Vagina (tissue), 2 donors: Measurements from ENCODE around the gene NELL1. TPM values are rescaled to one million over a fixed set of nuclear protein-coding genes. Genes with fewer than 3 reads are reported as not detected.

Source experiments
- DNase-seq, 2 donors: peaks; one replicate each; pipeline ENCODE4 v3.0.0-alpha.2; 2017; ENCODE audit errors: extremely low spot score in 2 of 2
- H3K27ac ChIP-seq: fragments of 200-600 bp; sonication (generic); one replicate; pipeline ENCODE4 v1.5.1; 2019
- H3K27me3 ChIP-seq: fragments of 200-600 bp; sonication (generic); one replicate; pipeline ENCODE4 v1.5.1; 2019
- H3K36me3 ChIP-seq, 2 donors: fragments of 200-600 bp; sonication (generic); one replicate each; pipeline ENCODE4 v1.5.1; 2017 to 2019
- H3K4me1 ChIP-seq: fragments of 200-600 bp; sonication (generic); one replicate; pipeline ENCODE4 v1.5.1; 2019
- H3K4me3 ChIP-seq, 2 donors: fragments of 200-600 bp; sonication (generic); 1 replicate in 1 of 2; 2 replicates in 1 of 2; pipeline ENCODE4 v1.5.1; 2016 to 2019
- H3K9me3 ChIP-seq: fragments of 200-600 bp; sonication (generic); one replicate; pipeline ENCODE4 v1.5.1; 2019
- POLR2A ChIP-seq, 2 donors: fragments of 450-650 bp; IDR thresholded peaks; one replicate each; pipeline ENCODE4 v1.6.1; 2017; ENCODE audit warnings: antibody characterized with exemption in 2 of 2, mild to moderate bottlenecking in 2 of 2, moderate library complexity in 2 of 2
- POLR2AphosphoS5 ChIP-seq, 2 donors: sonication (generic); formaldehyde crosslinking; IDR thresholded peaks; one replicate each; pipeline ENCODE4 v1.9.0; 2017; ENCODE audit warnings: antibody characterized with exemption in 2 of 2, mild to moderate bottlenecking in 2 of 2, low read depth in 1 of 2; ENCODE audit not compliant: insufficient read depth in 1 of 2
- intact Hi-C: fragments of 100-400 bp; cut with DNase I; formaldehyde crosslinking; loops from one replicate; pipeline ENCODE4 v1.15.1; 2023
- total RNA-seq: library from RNA; depleted of rRNA; stranded (reverse); fragments of >200 nt; gene quantifications from one replicate; pipeline ENCODE4 v1.2.3, GENCODE V29; 2016
- TF ChIP-seq, protein P1 (sequence below), 3 experiments: fragments of 450-650 bp in 2 of 3; fragments of 200-600 bp in 1 of 3; sonication (generic) in 1 of 3; IDR thresholded peaks; one replicate each; pipeline ENCODE4 v1.5.1; 2017 to 2019; ENCODE audit warnings: antibody characterized with exemption in 3 of 3, mild to moderate bottlenecking in 2 of 3, moderate library complexity in 2 of 3

The NELL1 gene
- total RNA-seq, 1 donor from 2014 or later: 0.49 TPM

DNA sequence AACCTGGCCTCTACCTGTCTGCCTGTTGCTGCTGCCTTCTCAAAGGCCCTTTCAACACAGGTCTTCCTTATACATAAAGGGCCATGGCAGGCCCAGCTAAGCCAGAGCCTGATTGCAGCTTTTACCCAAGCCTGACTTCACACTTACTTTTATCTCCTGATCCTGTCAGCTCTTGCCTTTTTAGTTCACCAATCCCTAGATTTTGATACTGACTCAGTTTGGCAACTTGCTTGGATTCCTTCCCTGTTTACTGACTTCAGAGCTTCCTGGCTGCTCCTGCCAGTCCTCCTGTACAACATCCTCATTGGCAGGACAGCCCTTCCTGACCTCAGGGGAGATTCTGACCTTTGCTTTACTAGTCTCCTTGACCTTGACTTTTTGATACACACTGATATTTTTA, 195.2 kb downstream of the NELL1 start:
- TF ChIP-seq POLR2A (IDR thresholded peaks at IDR 0.05) (no peak), POLR2AphosphoS5 (IDR thresholded peaks at IDR 0.05; ENCODE audit: insufficient read depth in 1 of 2, low read depth in 1 of 2) (no peak)
- TF ChIP-seq, protein P1, sequence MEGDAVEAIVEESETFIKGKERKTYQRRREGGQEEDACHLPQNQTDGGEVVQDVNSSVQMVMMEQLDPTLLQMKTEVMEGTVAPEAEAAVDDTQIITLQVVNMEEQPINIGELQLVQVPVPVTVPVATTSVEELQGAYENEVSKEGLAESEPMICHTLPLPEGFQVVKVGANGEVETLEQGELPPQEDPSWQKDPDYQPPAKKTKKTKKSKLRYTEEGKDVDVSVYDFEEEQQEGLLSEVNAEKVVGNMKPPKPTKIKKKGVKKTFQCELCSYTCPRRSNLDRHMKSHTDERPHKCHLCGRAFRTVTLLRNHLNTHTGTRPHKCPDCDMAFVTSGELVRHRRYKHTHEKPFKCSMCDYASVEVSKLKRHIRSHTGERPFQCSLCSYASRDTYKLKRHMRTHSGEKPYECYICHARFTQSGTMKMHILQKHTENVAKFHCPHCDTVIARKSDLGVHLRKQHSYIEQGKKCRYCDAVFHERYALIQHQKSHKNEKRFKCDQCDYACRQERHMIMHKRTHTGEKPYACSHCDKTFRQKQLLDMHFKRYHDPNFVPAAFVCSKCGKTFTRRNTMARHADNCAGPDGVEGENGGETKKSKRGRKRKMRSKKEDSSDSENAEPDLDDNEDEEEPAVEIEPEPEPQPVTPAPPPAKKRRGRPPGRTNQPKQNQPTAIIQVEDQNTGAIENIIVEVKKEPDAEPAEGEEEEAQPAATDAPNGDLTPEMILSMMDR (IDR thresholded peaks at IDR 0.05): no peak
- no peaks in the 10 kb centered on the region for H3K9me3 ChIP-seq
- no peaks in the 10 kb centered on the region for H3K27me3 ChIP-seq
- no peaks in the 10 kb centered on the region for H3K4me1 ChIP-seq
- no peak overlapping the region for H3K27ac ChIP-seq
- no peaks in the 10 kb centered on the region for H3K36me3 ChIP-seq
- intact Hi-C loops: no loop called here
- no peak overlapping the region for H3K4me3 ChIP-seq
- DNase-seq: no peak

DNA sequence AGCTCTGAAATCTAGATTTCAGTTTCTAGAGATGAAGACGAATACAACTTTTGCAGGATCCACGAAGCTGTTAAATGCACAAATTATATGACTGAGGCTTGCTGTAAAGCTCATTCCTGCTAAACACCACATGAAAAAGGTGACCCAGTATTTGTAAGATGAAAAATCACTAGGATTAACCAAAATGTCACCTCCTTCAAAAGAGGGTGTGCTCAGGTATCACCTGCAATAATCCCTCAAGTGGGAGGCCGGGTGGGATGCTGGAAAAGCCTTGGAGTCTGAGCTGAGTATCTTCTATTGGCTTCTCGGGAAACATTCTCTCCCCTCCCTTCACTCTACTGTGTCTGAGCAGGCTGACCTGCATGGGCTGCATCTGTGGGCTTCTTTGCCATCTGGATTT, 195.8 kb downstream of the NELL1 start:
- Histone ChIP-seq H3K27ac (no peak overlapping the region), H3K27me3 (no peaks in the 10 kb centered on the region), H3K4me1 (no peaks in the 10 kb centered on the region), H3K4me3 (no peak overlapping the region), H3K9me3 (no peaks in the 10 kb centered on the region), H3K36me3 (no peaks in the 10 kb centered on the region)
- TF ChIP-seq POLR2AphosphoS5 (IDR thresholded peaks at IDR 0.05; ENCODE audit: insufficient read depth in 1 of 2, low read depth in 1 of 2) (no peak), POLR2A (IDR thresholded peaks at IDR 0.05) (no peak)
- TF ChIP-seq, protein P1 (IDR thresholded peaks at IDR 0.05): no peak
- DNase-seq: no peak
- intact Hi-C loops: no loop called here

DNA sequence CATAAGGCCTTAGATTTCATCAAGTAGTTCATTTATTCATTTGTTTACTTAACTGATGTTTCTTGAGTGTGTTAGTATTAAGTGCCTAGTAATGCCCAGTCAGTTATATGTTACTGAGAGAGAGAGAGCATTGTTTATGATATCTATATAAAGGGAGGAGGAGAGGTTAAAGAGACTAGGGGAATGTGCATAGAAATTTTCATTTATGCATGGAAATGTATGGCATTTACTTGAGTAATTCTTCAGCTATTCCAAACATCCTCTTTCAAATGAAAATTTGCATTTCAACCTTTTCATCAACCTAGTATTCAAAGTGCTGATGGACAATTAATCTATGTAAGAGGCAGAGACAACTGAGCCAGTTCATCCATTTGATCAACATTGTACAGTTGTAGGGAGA, 199.7 kb downstream of the NELL1 start:
- intact Hi-C loops: no loop called here
- no peaks in the 10 kb centered on the region for H3K9me3 ChIP-seq
- no peaks in the 10 kb centered on the region for H3K4me1 ChIP-seq

DNA sequence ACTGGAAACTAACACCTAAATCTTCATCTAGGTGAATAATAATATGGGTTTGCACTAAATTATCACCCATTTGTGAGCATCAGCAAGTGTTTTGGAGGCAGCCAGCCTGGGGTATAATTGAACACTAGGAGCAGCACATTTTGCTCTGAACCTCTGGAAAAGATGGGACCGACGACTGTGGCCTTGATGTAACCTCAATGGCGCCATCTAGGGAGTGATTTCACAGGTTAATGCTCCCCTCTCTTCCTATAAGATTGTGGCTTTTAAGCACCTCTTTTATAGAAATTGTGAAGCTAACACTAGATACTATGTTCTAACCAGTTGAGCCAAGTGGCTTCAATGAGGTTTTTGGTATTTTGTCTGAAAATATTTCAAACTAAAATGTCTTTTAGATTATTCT, 203.7 kb downstream of the NELL1 start:
- H3K9me3 ChIP-seq: no peaks in the 10 kb centered on the region
- no peaks in the 10 kb centered on the region for H3K36me3 ChIP-seq
- no peaks in the 10 kb centered on the region for H3K27me3 ChIP-seq
- intact Hi-C loops: no loop called here
- TF ChIP-seq, protein P1 (IDR thresholded peaks at IDR 0.05): no peak
- TF ChIP-seq POLR2A (IDR thresholded peaks at IDR 0.05) (no peak), POLR2AphosphoS5 (IDR thresholded peaks at IDR 0.05; ENCODE audit: insufficient read depth in 1 of 2, low read depth in 1 of 2) (no peak)
- no peak overlapping the region for H3K4me3 ChIP-seq
- no peak overlapping the region for H3K27ac ChIP-seq
- no peaks in the 10 kb centered on the region for H3K4me1 ChIP-seq
- DNase-seq: no peak

More for the DNA sequence above, 199.7 kb downstream of the NELL1 start:
- TF ChIP-seq POLR2AphosphoS5 (IDR thresholded peaks at IDR 0.05; ENCODE audit: insufficient read depth in 1 of 2, low read depth in 1 of 2): no peak
- no peak for TF ChIP-seq POLR2A (IDR thresholded peaks at IDR 0.05)
- TF ChIP-seq, protein P1 (IDR thresholded peaks at IDR 0.05): no peak
- H3K36me3 ChIP-seq: no peaks in the 10 kb centered on the region
- H3K4me3 ChIP-seq: no peak overlapping the region
- DNase-seq: no peak
- H3K27me3 ChIP-seq: no peaks in the 10 kb centered on the region
- no peak overlapping the region for H3K27ac ChIP-seq

DNA sequence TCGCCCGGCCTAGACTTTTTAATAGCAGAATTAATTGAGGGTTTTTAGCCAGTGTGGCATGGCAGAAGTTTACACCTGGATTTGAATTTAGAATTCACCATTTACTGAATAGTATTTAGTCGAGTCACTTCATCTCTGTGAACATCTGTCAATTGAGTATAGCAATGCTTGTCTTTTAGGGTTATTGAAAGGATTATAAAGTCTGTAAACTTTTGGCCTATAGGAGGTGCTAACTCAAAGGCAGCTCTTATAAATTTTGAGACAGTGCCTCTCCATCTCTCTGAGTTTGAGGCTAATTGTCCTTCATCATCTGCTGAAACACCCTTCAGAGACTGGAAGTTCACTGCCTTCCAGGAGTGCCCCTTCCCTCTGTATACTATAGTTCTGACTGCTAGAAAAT, 205.0 kb downstream of the NELL1 start:
- intact Hi-C loops: no loop called here
- no peak for DNase-seq
- Histone ChIP-seq H3K4me3 (no peak overlapping the region), H3K9me3 (no peaks in the 10 kb centered on the region), H3K4me1 (no peaks in the 10 kb centered on the region), H3K27me3 (no peaks in the 10 kb centered on the region), H3K27ac (no peak overlapping the region), H3K36me3 (no peaks in the 10 kb centered on the region)
- TF ChIP-seq POLR2A (IDR thresholded peaks at IDR 0.05) (no peak), POLR2AphosphoS5 (IDR thresholded peaks at IDR 0.05; ENCODE audit: insufficient read depth in 1 of 2, low read depth in 1 of 2) (no peak)
- TF ChIP-seq, protein P1 (IDR thresholded peaks at IDR 0.05): no peak
